Osteoblast (primary cell): Measurements from ENCODE around the gene DHRS1. TPM values are rescaled to one million over a fixed set of nuclear protein-coding genes. Genes with fewer than 3 reads are reported as not detected.

Experiments
- DNase-seq: peaks from one replicate; pipeline ENCODE4 v3.0.0; 2011; ENCODE audit warnings: low spot score, mixed read lengths; ENCODE audit not compliant: insufficient read length; ENCODE audit errors: missing footprints
- H2AFZ ChIP-seq: 2 replicates; pipeline ENCODE4 v1.6.0; 2011; ENCODE audit warnings: mild to moderate bottlenecking, low read length
- H3K27ac ChIP-seq: 2 replicates; pipeline ENCODE4 v1.5.1; 2011; ENCODE audit warnings: mild to moderate bottlenecking, low read depth, low read length, moderate library complexity
- H3K27me3 ChIP-seq: 2 replicates; pipeline ENCODE4 v1.6.0; 2012; ENCODE audit warnings: mild to moderate bottlenecking, control low read depth, inconsistent platforms, low read length, moderate library complexity; ENCODE audit not compliant: insufficient read depth
- H3K36me3 ChIP-seq: 2 replicates; pipeline ENCODE4 v1.5.1; 2011; ENCODE audit warnings: mild to moderate bottlenecking, low read length, control low read depth, moderate library complexity; ENCODE audit not compliant: insufficient read depth
- H3K4me1 ChIP-seq: 2 replicates; pipeline ENCODE4 v1.5.1; 2011; ENCODE audit warnings: mild to moderate bottlenecking, low read length, control low read depth, moderate library complexity; ENCODE audit not compliant: insufficient read depth
- H3K4me2 ChIP-seq: 2 replicates; pipeline ENCODE4 v1.6.0; 2011; ENCODE audit warnings: mild to moderate bottlenecking, low read length; ENCODE audit not compliant: insufficient read depth
- H3K4me3 ChIP-seq: fragments of 200-600 bp; sonication (generic); 3 replicates; pipeline ENCODE4 v1.5.1; 2012; ENCODE audit warnings: mild to moderate bottlenecking, low read length, inconsistent platforms; ENCODE audit not compliant: insufficient read depth
- H3K79me2 ChIP-seq: 2 replicates; pipeline ENCODE4 v1.6.0; 2012; ENCODE audit warnings: mild to moderate bottlenecking, low read length, control low read depth, inconsistent platforms; ENCODE audit not compliant: insufficient read depth
- H3K9me3 ChIP-seq: 2 replicates; pipeline ENCODE4 v1.5.1; 2011; ENCODE audit warnings: low read depth, low read length, control low read depth
- H4K20me1 ChIP-seq: 2 replicates; pipeline ENCODE4 v1.6.0; 2012; ENCODE audit warnings: mild to moderate bottlenecking, low read length, control low read depth; ENCODE audit not compliant: insufficient read depth
- CTCF ChIP-seq: IDR thresholded peaks from 2 replicates; pipeline ENCODE4 v1.5.1; 2011; ENCODE audit warnings: mild to moderate bottlenecking, low read depth, low read length, moderate library complexity; ENCODE audit errors: extremely low read depth
- total RNA-seq: library from RNA; depleted of rRNA; stranded (reverse); fragments of >200 nt; gene quantifications from 2 replicates; pipeline ENCODE4 v1.2.3, GENCODE V29; 2012

Gene DHRS1
- total RNA-seq, 1 donor = 9.8 TPM

- Histone ChIP-seq H3K27ac (no peak overlapping the region), H3K4me2 (no peak overlapping the region), H3K4me1 (peaks cover 4% of the 10 kb centered on the region), H3K79me2 (no peaks in the 10 kb centered on the region), H3K9me3 (no peaks in the 10 kb centered on the region), H3K27me3 (no peaks in the 10 kb centered on the region), H3K36me3 (peaks cover 10% of the 10 kb centered on the region), H3K4me3 (no peak overlapping the region), H4K20me1 (no peaks in the 10 kb centered on the region), H2AFZ (no peak overlapping the region)
- DNase-seq = no peak
- no peak for TF ChIP-seq CTCF
Observed at GRCh38 chr14:24285351-24285750, 14.2 kb downstream of the DHRS1 start.

- no peak overlapping the region for H3K4me3 ChIP-seq
- H3K27me3 ChIP-seq = no peaks in the 10 kb centered on the region
- H4K20me1 ChIP-seq = no peaks in the 10 kb centered on the region
Observed at GRCh38 chr14:24284501-24285035, 15.0 kb downstream of the DHRS1 start.

GRCh38 chr14:24283796-24284460 lies 15.7 kb downstream of the DHRS1 start:
- no peaks in the 10 kb centered on the region for H3K36me3 ChIP-seq
- no peak overlapping the region for H3K27ac ChIP-seq
- H3K4me2 ChIP-seq = no peak overlapping the region
- no peak overlapping the region for H2AFZ ChIP-seq
- no peaks in the 10 kb centered on the region for H3K9me3 ChIP-seq
- no peak for TF ChIP-seq CTCF
- no peak overlapping the region for H3K4me3 ChIP-seq
- H3K27me3 ChIP-seq = no peaks in the 10 kb centered on the region
- H4K20me1 ChIP-seq = no peaks in the 10 kb centered on the region
- peaks cover 12% of the 10 kb centered on the region for H3K4me1 ChIP-seq
- peak; percentile 39 for DNase-seq
- no peaks in the 10 kb centered on the region for H3K79me2 ChIP-seq

More at GRCh38 chr14:24284501-24285035, 15.0 kb downstream of the DHRS1 start:
- Histone ChIP-seq H3K36me3 (peaks cover 4% of the 10 kb centered on the region), H2AFZ (no peak overlapping the region), H3K9me3 (no peaks in the 10 kb centered on the region), H3K4me1 (peaks cover 6% of the 10 kb centered on the region), H3K27ac (no peak overlapping the region), H3K4me2 (no peak overlapping the region), H3K79me2 (no peaks in the 10 kb centered on the region)
- DNase-seq = no peak
- no peak for TF ChIP-seq CTCF

- Histone ChIP-seq H3K9me3 (no peaks in the 10 kb centered on the region), H3K4me2 (no peak overlapping the region), H3K4me3 (no peak overlapping the region), H3K27me3 (no peaks in the 10 kb centered on the region), H3K79me2 (no peaks in the 10 kb centered on the region), H3K36me3 (no peaks in the 10 kb centered on the region), H2AFZ (no peak overlapping the region), H3K27ac (no peak overlapping the region), H3K4me1 (peaks cover 13% of the 10 kb centered on the region), H4K20me1 (no peaks in the 10 kb centered on the region)
- peak; percentile 47 for DNase-seq
- no peak for TF ChIP-seq CTCF
Observed at GRCh38 chr14:24282736-24283135, 16.8 kb downstream of the DHRS1 start.
